ENCODE measurements around the gene SEPTIN2. TPM values are rescaled to one million over a fixed set of nuclear protein-coding genes. Genes with fewer than 3 reads are reported as not detected.

The SEPTIN2 gene
- polyA plus RNA-seq, 1 donor (not counting 4 experiments of a cell fraction or from before 2014, with no cell fraction given), result 644 TPM

DNA sequence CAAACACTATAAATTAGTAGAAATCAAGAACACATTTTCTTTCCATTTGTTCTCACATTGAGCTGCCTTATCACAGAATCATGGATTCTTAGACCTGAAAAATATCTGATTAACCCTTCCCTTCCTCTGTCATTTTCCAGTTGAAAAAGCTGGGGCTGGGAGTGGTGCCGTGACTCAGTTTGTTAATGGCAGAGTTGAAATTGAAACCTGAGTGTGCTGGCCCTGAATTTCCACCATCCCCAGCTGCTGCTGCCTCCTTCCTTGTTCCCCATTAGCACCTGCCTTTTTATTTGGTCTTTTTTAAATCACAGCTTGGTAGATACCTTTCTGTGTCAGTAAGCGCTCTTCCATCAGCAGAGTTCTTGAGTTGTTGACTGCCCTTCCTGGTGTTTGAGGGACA lies 51.0 kb downstream of the SEPTIN2 start:
- Histone ChIP-seq H3K4me2 (ENCODE audit: control insufficient read depth, extremely low read depth, insufficient read depth, low read depth, low read length) (no peak overlapping the region), H3K4me1 (ENCODE audit: control insufficient read depth, extremely low read depth, insufficient read depth, low read length) (no peaks in the 10 kb centered on the region), H3K9ac (ENCODE audit: control insufficient read depth, extremely low read depth, insufficient read depth, low read length) (no peak overlapping the region), H2AFZ (ENCODE audit: control insufficient read depth, low read length) (no peak overlapping the region), H3K27me3 (ENCODE audit: control insufficient read depth, extremely low read depth, insufficient read depth, low read length) (no peaks in the 10 kb centered on the region), H3K36me3 (ENCODE audit: control insufficient read depth in 2 of 2, extremely low read depth in 1 of 2, insufficient read depth in 2 of 2, low read length in 2 of 2) (peaks cover 0 to 3% of the 10 kb centered on the region in 2 experiments), H3K27ac (ENCODE audit: control insufficient read depth, insufficient read depth, low read length) (no peak overlapping the region), H4K20me1 (ENCODE audit: control insufficient read depth, extremely low read depth, insufficient read depth, low read length) (no peaks in the 10 kb centered on the region), H3K9me3 (ENCODE audit: control insufficient read depth, low read depth, low read length) (no peaks in the 10 kb centered on the region), H3K79me2 (ENCODE audit: control insufficient read depth, insufficient read depth, low read length) (peaks cover 49% of the 10 kb centered on the region), H3K4me3 (ENCODE audit: control insufficient read depth in 2 of 3, extremely low read depth in 1 of 3, insufficient read depth in 2 of 3, low read depth in 1 of 3, low read length in 3 of 3) (no peak overlapping the region), H3K9me1 (ENCODE audit: control insufficient read depth, extremely low read depth, insufficient read depth, low read length) (peaks cover 2% of the 10 kb centered on the region)
- TF ChIP-seq, protein P1, sequence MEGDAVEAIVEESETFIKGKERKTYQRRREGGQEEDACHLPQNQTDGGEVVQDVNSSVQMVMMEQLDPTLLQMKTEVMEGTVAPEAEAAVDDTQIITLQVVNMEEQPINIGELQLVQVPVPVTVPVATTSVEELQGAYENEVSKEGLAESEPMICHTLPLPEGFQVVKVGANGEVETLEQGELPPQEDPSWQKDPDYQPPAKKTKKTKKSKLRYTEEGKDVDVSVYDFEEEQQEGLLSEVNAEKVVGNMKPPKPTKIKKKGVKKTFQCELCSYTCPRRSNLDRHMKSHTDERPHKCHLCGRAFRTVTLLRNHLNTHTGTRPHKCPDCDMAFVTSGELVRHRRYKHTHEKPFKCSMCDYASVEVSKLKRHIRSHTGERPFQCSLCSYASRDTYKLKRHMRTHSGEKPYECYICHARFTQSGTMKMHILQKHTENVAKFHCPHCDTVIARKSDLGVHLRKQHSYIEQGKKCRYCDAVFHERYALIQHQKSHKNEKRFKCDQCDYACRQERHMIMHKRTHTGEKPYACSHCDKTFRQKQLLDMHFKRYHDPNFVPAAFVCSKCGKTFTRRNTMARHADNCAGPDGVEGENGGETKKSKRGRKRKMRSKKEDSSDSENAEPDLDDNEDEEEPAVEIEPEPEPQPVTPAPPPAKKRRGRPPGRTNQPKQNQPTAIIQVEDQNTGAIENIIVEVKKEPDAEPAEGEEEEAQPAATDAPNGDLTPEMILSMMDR (optimal IDR thresholded peaks at IDR 0.05 in 1 of 3, IDR thresholded peaks at IDR 0.05 in 1 of 3, conservative IDR thresholded peaks at IDR 0.05 in 1 of 3; ENCODE audit: extremely low read depth in 1 of 3, insufficient read depth in 2 of 3, low read length in 3 of 3), result no peak
- TF ChIP-seq EZH2 (IDR thresholded peaks at IDR 0.05; ENCODE audit: low read length), result no peak
- no peak for DNase-seq (ENCODE audit: low read depth, low spot score)
- no peak for FAIRE-seq
- dilution Hi-C loops (cut with MboI; ENCODE audit: extremely low pct_ligation_motif_present, low sequenced_read_pairs), result no loop called here

- Histone ChIP-seq H3K27ac (ENCODE audit: control insufficient read depth, insufficient read depth, low read length) (no peak overlapping the region), H3K4me2 (ENCODE audit: control insufficient read depth, extremely low read depth, insufficient read depth, low read depth, low read length) (no peak overlapping the region), H3K27me3 (ENCODE audit: control insufficient read depth, extremely low read depth, insufficient read depth, low read length) (no peaks in the 10 kb centered on the region), H3K4me3 (ENCODE audit: control insufficient read depth in 2 of 3, extremely low read depth in 1 of 3, insufficient read depth in 2 of 3, low read depth in 1 of 3, low read length in 3 of 3) (no peak overlapping the region), H3K9ac (ENCODE audit: control insufficient read depth, extremely low read depth, insufficient read depth, low read length) (no peak overlapping the region), H4K20me1 (ENCODE audit: control insufficient read depth, extremely low read depth, insufficient read depth, low read length) (no peaks in the 10 kb centered on the region), H3K9me1 (ENCODE audit: control insufficient read depth, extremely low read depth, insufficient read depth, low read length) (peaks cover 2% of the 10 kb centered on the region), H3K9me3 (ENCODE audit: control insufficient read depth, low read depth, low read length) (no peaks in the 10 kb centered on the region), H3K4me1 (ENCODE audit: control insufficient read depth, extremely low read depth, insufficient read depth, low read length) (no peaks in the 10 kb centered on the region), H2AFZ (ENCODE audit: control insufficient read depth, low read length) (no peak overlapping the region), H3K36me3 (ENCODE audit: control insufficient read depth in 2 of 2, extremely low read depth in 1 of 2, insufficient read depth in 2 of 2, low read length in 2 of 2) (peaks cover 0 to 4% of the 10 kb centered on the region in 2 experiments), H3K79me2 (ENCODE audit: control insufficient read depth, insufficient read depth, low read length) (peaks cover 47% of the 10 kb centered on the region)
- dilution Hi-C loops (cut with MboI; ENCODE audit: extremely low pct_ligation_motif_present, low sequenced_read_pairs), result no loop called here
- DNase-seq (ENCODE audit: low read depth, low spot score) (no peak), FAIRE-seq (no peak)
- no peak for TF ChIP-seq EZH2 (IDR thresholded peaks at IDR 0.05; ENCODE audit: low read length)
- TF ChIP-seq, protein P1 (optimal IDR thresholded peaks at IDR 0.05 in 1 of 3, IDR thresholded peaks at IDR 0.05 in 1 of 3, conservative IDR thresholded peaks at IDR 0.05 in 1 of 3; ENCODE audit: extremely low read depth in 1 of 3, insufficient read depth in 2 of 3, low read length in 3 of 3), result no peak
These were observed 52.9 kb downstream of the SEPTIN2 start for GRCh38 chr2:241368643-241369042.
